GM23338 (cell line): ENCODE data around the gene HSD17B2. TPM values are rescaled to one million over a fixed set of nuclear protein-coding genes. Genes with fewer than 3 reads are reported as not detected.

Experiments
- ATAC-seq: fragments of 200-7000 bp; cut with Tn5 transposase; 3 replicates; pipeline ENCODE4 v1.9.1; 2020
- DNase-seq: peaks from one replicate; pipeline ENCODE4 v3.0.0-alpha.2; 2015; ENCODE audit warnings: low spot score
- H2AFZ ChIP-seq: fragments of 200-600 bp; sonication (generic); 2 replicates; pipeline ENCODE4 v1.8.0; 2016; ENCODE audit warnings: antibody characterized with exemption, mild to moderate bottlenecking, moderate library complexity
- H3F3A ChIP-seq: fragments of 200-600 bp; sonication (generic); replicated peaks from 2 replicates; pipeline ENCODE4 v1.8.0; 2017; ENCODE audit warnings: antibody characterized with exemption, mixed run types, low read depth
- H3K27ac ChIP-seq: fragments of 200-600 bp; sonication (generic); 2 replicates; pipeline ENCODE4 v1.6.1; 2016; ENCODE audit warnings: low read depth
- H3K27me3 ChIP-seq: fragments of 200-600 bp; sonication (generic); 2 replicates; pipeline ENCODE4 v1.8.0; 2016; ENCODE audit warnings: mild to moderate bottlenecking, mixed run types, moderate library complexity; ENCODE audit not compliant: insufficient read depth
- H3K36me3 ChIP-seq: fragments of 200-600 bp; sonication (generic); 2 replicates; pipeline ENCODE4 v1.8.0; 2016; ENCODE audit warnings: mild to moderate bottlenecking; ENCODE audit not compliant: insufficient read depth
- H3K4me1 ChIP-seq: fragments of 200-600 bp; sonication (generic); 2 replicates; pipeline ENCODE4 v1.8.0; 2016; ENCODE audit warnings: mild to moderate bottlenecking, moderate library complexity; ENCODE audit not compliant: insufficient read depth
- H3K4me2 ChIP-seq: fragments of 200-600 bp; sonication (generic); 2 replicates; pipeline ENCODE4 v1.7.1; 2017; ENCODE audit warnings: mixed run types
- H3K4me3 ChIP-seq: fragments of 200-600 bp; sonication (generic); 2 replicates; pipeline ENCODE4 v1.6.1; 2016; ENCODE audit warnings: mixed run types
- H3K79me2 ChIP-seq: fragments of 200-600 bp; sonication (generic); replicated peaks from 2 replicates; pipeline ENCODE4 v1.8.0; 2017; ENCODE audit warnings: mild to moderate bottlenecking; ENCODE audit not compliant: insufficient read depth
- H3K9me2 ChIP-seq: fragments of 200-600 bp; sonication (generic); 2 replicates; pipeline ENCODE4 v1.8.0; 2017; ENCODE audit not compliant: insufficient read depth
- H4K20me1 ChIP-seq: fragments of 200-600 bp; sonication (generic); replicated peaks from 2 replicates; pipeline ENCODE4 v1.8.0; 2017; ENCODE audit warnings: mild to moderate bottlenecking; ENCODE audit not compliant: insufficient read depth
- H3K27ac Mint-ChIP-seq: 2 replicates; pipeline ENCODE4 v1.8.0; 2020; ENCODE audit warnings: inconsistent platforms, mild to moderate bottlenecking, moderate library complexity, mixed read lengths
- H3K27me3 Mint-ChIP-seq: 3 replicates; pipeline ENCODE4 v1.8.0; 2022; ENCODE audit warnings: low read depth, mild to moderate bottlenecking, moderate library complexity, mixed read lengths, inconsistent platforms; ENCODE audit not compliant: insufficient read depth, poor library complexity
- H3K36me3 Mint-ChIP-seq: 3 replicates; pipeline ENCODE4 v1.8.0; 2021; ENCODE audit warnings: low read depth, mild to moderate bottlenecking, inconsistent platforms, moderate library complexity, mixed read lengths
- H3K4me1 Mint-ChIP-seq: 3 replicates; pipeline ENCODE4 v1.8.0; 2020; ENCODE audit warnings: mild to moderate bottlenecking, inconsistent platforms, mixed read lengths
- H3K4me3 Mint-ChIP-seq: 3 replicates; pipeline ENCODE4 v1.8.0; 2021; ENCODE audit warnings: moderate library complexity, mild to moderate bottlenecking, inconsistent platforms, mixed read lengths
- H3K9me3 Mint-ChIP-seq: 3 replicates; pipeline ENCODE4 v1.8.0; 2020; ENCODE audit warnings: moderate library complexity, mild to moderate bottlenecking, inconsistent platforms, mixed read lengths
- JUNB ChIP-seq: IDR thresholded peaks from one replicate; pipeline ENCODE4 v1.6.1; 2016; ENCODE audit warnings: antibody characterized with exemption; ENCODE audit not compliant: unreplicated experiment
- NANOG ChIP-seq: IDR thresholded peaks from 2 replicates; pipeline ENCODE4 v1.6.1; 2016; ENCODE audit warnings: antibody characterized with exemption, borderline replicate concordance
- POLR2AphosphoS5 ChIP-seq: IDR thresholded peaks from 2 replicates; pipeline ENCODE4 v1.6.1; 2016; ENCODE audit warnings: antibody characterized with exemption, low read depth
- polyA plus RNA-seq: library from polyadenylated mRNA; unstranded; fragments of >200 nt; fragmentation: Nextera tagmentation; extraction: Ambion mirVana; gene quantifications from 2 replicates; pipeline ENCODE4 v1.2.1, GENCODE V29; 2016
- total RNA-seq: library from RNA; depleted of rRNA; stranded (reverse); fragments of >200 nt; shearing (Covaris generic); gene quantifications from 2 replicates; pipeline ENCODE4 v1.2.3, GENCODE V29; 2014
- TF ChIP-seq, protein P1 (sequence below): IDR thresholded peaks from one replicate; pipeline ENCODE4 v1.6.1; 2018; ENCODE audit warnings: antibody characterized with exemption; ENCODE audit not compliant: unreplicated experiment
- TF ChIP-seq, protein P2 (sequence below): fragments of 250-450 bp; sonication (Bioruptor Pico); IDR thresholded peaks from 2 replicates; pipeline ENCODE4 v1.5.0; 2020; ENCODE audit warnings: mild to moderate bottlenecking, moderate library complexity
- TF ChIP-seq, protein P3 (sequence below), 2 experiments: fragments of 200-600 bp in 1 of 2; sonication (generic) in 1 of 2; conservative IDR thresholded peaks; 2 replicates each; pipeline versions ENCODE4 v1.5.1 to v1.6.1; 2016 to 2017; ENCODE audit warnings: antibody characterized with exemption in 2 of 2, low read depth in 2 of 2, mild to moderate bottlenecking in 2 of 2, moderate library complexity in 1 of 2

HSD17B2 gene
- total and polyA plus RNA-seq, 2 experiments from 2014 or later: 0.29 TPM; not detected in 1

DNA sequence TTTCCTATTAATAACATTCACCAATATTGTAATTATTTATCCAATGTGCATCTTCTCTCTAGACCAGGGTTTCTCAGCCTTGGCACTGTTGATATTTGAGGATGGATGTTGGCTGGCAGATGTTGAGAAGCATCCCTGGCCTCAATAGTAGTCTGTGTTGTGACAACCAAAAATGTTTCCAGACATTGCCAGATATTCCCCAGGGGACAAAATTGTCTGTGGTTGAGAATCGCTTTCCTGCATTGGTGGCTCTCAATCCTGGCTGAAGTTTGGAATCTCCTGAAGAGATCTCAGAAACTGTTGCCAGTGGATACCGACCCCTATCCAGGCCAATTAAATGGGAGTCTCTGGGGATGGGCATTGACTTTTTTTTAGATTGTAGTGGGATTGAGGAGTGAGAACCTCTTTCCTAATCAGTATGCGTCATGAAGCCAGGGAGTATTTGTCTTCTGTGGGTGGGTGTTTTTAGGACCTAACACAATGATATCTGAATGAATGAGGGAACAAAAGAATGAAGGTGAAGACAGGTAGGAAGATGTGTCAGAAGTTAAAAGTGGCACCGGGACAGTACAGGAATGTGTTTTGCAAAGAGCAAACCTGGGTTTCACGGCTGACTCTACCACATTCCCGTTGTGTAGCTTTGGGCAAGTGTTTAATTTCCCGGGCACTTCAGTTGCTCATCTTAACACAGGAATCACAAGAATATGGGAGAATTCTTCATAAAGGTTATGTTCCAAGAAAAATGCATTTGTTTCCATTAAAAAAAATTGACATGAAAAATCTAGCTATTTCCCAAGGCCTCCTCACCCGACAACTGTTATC is 24.3 kb downstream of the HSD17B2 start:
- Mint-ChIP-seq H3K27ac (no peak overlapping the region), H3K27me3 (peaks cover 5% of the 10 kb centered on the region), H3K4me1 (no peaks in the 10 kb centered on the region), H3K36me3 (no peaks in the 10 kb centered on the region), H3K9me3 (no peaks in the 10 kb centered on the region; the same call in 2 of the 3 replicates), H3K4me3 (no peak overlapping the region)
- no peaks in the 10 kb centered on the region for H4K20me1 ChIP-seq
- no peaks in the 10 kb centered on the region for H3K36me3 ChIP-seq
- DNase-seq (no peak), ATAC-seq (no peak)
- no peak overlapping the region for H2AFZ ChIP-seq
- H3K27ac ChIP-seq: no peak overlapping the region
- H3K4me3 ChIP-seq: no peak overlapping the region
- H3F3A ChIP-seq: no peaks in the 10 kb centered on the region
- TF ChIP-seq, protein P1, sequence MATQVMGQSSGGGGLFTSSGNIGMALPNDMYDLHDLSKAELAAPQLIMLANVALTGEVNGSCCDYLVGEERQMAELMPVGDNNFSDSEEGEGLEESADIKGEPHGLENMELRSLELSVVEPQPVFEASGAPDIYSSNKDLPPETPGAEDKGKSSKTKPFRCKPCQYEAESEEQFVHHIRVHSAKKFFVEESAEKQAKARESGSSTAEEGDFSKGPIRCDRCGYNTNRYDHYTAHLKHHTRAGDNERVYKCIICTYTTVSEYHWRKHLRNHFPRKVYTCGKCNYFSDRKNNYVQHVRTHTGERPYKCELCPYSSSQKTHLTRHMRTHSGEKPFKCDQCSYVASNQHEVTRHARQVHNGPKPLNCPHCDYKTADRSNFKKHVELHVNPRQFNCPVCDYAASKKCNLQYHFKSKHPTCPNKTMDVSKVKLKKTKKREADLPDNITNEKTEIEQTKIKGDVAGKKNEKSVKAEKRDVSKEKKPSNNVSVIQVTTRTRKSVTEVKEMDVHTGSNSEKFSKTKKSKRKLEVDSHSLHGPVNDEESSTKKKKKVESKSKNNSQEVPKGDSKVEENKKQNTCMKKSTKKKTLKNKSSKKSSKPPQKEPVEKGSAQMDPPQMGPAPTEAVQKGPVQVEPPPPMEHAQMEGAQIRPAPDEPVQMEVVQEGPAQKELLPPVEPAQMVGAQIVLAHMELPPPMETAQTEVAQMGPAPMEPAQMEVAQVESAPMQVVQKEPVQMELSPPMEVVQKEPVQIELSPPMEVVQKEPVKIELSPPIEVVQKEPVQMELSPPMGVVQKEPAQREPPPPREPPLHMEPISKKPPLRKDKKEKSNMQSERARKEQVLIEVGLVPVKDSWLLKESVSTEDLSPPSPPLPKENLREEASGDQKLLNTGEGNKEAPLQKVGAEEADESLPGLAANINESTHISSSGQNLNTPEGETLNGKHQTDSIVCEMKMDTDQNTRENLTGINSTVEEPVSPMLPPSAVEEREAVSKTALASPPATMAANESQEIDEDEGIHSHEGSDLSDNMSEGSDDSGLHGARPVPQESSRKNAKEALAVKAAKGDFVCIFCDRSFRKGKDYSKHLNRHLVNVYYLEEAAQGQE: no peak
- TF ChIP-seq, protein P2, sequence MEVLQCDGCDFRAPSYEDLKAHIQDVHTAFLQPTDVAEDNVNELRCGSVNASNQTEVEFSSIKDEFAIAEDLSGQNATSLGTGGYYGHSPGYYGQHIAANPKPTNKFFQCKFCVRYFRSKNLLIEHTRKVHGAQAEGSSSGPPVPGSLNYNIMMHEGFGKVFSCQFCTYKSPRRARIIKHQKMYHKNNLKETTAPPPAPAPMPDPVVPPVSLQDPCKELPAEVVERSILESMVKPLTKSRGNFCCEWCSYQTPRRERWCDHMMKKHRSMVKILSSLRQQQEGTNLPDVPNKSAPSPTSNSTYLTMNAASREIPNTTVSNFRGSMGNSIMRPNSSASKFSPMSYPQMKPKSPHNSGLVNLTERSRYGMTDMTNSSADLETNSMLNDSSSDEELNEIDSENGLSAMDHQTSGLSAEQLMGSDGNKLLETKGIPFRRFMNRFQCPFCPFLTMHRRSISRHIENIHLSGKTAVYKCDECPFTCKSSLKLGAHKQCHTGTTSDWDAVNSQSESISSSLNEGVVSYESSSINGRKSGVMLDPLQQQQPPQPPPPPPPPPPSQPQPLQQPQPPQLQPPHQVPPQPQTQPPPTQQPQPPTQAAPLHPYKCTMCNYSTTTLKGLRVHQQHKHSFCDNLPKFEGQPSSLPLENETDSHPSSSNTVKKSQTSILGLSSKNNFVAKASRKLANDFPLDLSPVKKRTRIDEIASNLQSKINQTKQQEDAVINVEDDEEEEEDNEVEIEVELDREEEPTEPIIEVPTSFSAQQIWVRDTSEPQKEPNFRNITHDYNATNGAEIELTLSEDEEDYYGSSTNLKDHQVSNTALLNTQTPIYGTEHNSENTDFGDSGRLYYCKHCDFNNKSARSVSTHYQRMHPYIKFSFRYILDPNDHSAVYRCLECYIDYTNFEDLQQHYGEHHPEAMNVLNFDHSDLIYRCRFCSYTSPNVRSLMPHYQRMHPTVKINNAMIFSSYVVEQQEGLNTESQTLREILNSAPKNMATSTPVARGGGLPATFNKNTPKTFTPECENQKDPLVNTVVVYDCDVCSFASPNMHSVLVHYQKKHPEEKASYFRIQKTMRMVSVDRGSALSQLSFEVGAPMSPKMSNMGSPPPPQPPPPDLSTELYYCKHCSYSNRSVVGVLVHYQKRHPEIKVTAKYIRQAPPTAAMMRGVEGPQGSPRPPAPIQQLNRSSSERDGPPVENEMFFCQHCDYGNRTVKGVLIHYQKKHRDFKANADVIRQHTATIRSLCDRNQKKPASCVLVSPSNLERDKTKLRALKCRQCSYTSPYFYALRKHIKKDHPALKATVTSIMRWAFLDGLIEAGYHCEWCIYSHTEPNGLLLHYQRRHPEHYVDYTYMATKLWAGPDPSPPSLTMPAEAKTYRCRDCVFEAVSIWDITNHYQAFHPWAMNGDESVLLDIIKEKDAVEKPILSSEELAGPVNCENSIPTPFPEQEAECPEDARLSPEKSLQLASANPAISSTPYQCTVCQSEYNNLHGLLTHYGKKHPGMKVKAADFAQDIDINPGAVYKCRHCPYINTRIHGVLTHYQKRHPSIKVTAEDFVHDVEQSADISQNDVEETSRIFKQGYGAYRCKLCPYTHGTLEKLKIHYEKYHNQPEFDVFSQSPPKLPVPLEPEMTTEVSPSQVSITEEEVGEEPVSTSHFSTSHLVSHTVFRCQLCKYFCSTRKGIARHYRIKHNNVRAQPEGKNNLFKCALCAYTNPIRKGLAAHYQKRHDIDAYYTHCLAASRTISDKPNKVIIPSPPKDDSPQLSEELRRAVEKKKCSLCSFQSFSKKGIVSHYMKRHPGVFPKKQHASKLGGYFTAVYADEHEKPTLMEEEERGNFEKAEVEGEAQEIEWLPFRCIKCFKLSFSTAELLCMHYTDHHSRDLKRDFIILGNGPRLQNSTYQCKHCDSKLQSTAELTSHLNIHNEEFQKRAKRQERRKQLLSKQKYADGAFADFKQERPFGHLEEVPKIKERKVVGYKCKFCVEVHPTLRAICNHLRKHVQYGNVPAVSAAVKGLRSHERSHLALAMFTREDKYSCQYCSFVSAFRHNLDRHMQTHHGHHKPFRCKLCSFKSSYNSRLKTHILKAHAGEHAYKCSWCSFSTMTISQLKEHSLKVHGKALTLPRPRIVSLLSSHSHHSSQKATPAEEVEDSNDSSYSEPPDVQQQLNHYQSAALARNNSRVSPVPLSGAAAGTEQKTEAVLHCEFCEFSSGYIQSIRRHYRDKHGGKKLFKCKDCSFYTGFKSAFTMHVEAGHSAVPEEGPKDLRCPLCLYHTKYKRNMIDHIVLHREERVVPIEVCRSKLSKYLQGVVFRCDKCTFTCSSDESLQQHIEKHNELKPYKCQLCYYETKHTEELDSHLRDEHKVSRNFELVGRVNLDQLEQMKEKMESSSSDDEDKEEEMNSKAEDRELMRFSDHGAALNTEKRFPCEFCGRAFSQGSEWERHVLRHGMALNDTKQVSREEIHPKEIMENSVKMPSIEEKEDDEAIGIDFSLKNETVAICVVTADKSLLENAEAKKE: no peak
- TF ChIP-seq, protein P3, sequence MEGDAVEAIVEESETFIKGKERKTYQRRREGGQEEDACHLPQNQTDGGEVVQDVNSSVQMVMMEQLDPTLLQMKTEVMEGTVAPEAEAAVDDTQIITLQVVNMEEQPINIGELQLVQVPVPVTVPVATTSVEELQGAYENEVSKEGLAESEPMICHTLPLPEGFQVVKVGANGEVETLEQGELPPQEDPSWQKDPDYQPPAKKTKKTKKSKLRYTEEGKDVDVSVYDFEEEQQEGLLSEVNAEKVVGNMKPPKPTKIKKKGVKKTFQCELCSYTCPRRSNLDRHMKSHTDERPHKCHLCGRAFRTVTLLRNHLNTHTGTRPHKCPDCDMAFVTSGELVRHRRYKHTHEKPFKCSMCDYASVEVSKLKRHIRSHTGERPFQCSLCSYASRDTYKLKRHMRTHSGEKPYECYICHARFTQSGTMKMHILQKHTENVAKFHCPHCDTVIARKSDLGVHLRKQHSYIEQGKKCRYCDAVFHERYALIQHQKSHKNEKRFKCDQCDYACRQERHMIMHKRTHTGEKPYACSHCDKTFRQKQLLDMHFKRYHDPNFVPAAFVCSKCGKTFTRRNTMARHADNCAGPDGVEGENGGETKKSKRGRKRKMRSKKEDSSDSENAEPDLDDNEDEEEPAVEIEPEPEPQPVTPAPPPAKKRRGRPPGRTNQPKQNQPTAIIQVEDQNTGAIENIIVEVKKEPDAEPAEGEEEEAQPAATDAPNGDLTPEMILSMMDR (conservative IDR thresholded peaks at IDR 0.05; ENCODE audit: low read depth in 2 of 2): no peak
- TF ChIP-seq NANOG: no peak
- no peak for TF ChIP-seq JUNB
- no peak for TF ChIP-seq POLR2AphosphoS5
- no peaks in the 10 kb centered on the region for H3K79me2 ChIP-seq
- 0 out of 2 replicates have a peak, but pooled peaks cover 7% of the 10 kb centered on the region for H3K9me2 ChIP-seq
- H3K4me2 ChIP-seq: no peak overlapping the region
- H3K27me3 ChIP-seq: no peaks in the 10 kb centered on the region
- H3K4me1 ChIP-seq: no peaks in the 10 kb centered on the region
